Glomerular visceral epithelial cell (primary cell): ENCODE measurements around the gene FYN.
"Not testable (repeated sequence)": the region's sequence is repeated elsewhere in the genome, so short reads cannot be mapped to it uniquely, and the experiment has no call there.

ENCODE experiments used
- DNase-seq: peaks from one replicate; pipeline ENCODE4 v3.0.0-alpha.2; 2016; ENCODE audit errors: extremely low spot score

FYN gene

DNA sequence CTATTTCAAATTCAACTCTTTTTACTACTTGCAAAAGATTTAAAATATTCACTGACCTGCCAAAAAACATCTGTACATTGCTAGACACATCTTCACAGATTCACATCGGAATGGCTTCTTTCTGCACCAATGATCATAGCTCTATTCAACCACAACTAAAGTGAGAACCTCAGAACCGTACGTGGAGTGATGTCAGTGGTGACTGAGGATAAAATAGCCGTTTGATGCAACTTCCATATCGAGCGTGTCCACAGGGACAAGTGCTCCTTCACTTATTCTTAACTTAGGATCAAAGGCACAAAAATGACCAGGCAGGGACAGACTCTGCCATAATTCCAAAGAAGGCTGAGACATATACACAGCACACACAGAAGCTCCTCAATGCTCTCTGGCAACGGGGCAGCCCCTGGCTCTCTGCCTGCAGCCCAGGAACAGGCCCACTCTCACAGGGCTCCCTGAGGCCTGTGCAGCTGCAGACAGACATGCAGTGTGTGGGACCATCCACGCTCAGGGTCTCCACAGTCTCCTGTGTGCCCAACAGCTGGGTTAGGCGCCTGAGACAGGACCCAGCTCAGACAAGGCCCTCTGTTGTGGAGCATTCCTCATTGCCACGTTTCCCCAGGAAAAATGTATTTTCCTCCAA lies 22.8 kb downstream of the FYN start:
- DNase-seq, result peak; percentile 6

DNA sequence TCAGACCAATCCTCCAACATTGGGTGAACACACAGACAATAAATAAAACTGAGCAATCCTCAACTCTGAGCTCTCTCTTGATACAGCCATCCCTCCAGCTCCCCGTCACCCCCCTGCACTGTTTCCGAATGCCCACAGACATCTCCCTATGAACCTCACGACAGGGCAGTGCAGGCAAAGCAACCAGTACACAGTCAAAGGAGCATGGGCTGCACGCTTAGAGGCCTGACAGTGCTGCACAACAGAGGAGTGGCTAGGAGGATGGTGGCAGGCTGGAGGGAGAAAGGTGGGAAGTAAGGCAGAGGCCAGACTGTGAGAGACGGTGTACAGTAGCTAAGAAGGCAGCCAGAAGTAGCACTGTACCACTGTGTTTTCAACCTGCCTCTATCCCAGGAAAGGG lies 24.0 kb downstream of the FYN start:
- DNase-seq, result no peak

DNA sequence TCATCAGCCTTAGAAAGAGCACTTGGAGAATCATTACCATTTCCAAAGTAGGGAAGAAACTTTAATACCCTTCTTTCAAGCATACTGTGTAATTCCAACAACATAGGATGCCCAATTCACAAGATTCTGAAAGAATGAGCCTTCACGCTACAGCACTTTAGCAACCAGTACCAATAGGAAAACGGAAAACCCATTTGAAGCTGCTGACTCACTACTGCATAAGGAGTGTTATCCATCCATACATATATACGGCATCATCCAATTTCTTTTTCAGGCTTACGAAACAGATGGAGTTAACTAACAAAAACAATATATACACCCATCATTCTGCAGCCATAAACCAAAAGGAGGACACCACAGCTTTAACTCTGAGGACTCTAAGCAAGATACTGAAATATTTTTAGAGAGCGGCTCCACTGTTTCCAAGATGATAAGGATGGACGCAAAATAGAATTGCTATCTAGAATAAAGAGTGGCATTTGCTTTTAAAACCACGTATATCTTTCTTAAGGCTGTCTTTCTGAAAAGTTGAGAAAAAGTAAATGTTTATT lies 24.9 kb downstream of the FYN start:
- no peak for DNase-seq

GRCh38 chr6:111846492-111847409 lies 26.5 kb downstream of the FYN start:
- DNase-seq, result no peak

GRCh38 chr6:111846066-111846465 lies 27.2 kb downstream of the FYN start:
- DNase-seq, result no peak

GRCh38 chr6:111845441-111845871 lies 27.8 kb downstream of the FYN start:
- DNase-seq, result no peak

- no peak for DNase-seq
Measured at GRCh38 chr6:111844921-111845320, 28.3 kb downstream of the FYN start.

GRCh38 chr6:111844376-111844775 lies 28.9 kb downstream of the FYN start:
- DNase-seq, result no peak

DNA sequence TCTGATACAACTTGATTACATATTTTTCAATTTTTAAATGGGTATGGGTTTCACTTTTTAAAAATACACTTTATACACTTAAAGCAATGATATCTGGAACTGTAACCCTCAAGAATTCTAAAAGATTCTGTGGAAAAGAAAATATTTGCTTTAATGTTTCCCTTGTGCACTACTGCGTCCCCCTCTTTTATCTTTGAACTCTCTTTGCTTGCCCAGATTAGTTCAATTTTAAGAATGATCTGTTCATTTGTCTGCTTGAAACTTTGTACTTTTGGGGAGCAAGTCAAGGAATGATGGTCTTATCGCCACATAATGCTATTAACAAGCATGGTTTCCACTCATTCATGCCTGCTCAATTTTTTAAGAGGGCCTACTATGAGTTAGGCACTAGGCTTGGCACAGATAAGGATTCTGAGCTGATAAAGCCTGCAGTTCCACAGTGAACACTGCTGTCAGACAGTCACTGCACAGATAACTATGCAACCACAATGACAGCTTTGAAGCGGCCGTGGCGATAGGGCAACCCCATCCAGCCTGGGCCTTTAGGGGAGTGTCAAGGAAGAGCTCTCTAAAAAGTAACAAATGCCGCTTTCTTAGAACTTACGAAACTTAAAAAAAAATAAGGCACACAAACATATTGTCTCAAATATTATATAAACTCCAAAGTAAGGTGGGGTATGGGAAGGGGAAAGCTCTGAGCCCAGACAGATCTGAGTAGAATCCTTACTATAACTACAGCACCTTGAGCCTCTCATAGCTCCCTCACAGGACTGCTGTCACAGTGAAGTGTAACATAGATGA lies 29.7 kb downstream of the FYN start:
- DNase-seq, result no peak

DNA sequence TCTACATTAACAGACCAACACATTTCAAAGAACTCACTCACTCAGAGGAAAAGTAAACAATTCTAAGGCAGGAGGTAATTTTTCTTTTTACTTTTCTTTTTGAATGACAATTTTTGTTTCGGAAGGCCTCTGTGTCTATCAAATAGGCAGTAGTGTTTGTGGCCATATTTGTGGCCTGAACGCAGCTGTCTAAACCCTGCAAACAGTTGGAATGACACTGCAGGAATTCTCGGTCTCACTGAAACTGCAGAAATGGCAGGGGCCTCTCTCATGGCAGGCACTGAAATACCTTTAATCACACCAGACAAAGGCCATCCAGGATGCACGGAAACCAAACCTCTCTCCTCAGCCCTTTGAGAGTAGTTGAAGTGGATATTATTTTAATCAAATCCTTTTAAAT lies 30.4 kb downstream of the FYN start:
- no peak for DNase-seq

GRCh38 chr6:111842271-111842822 lies 30.9 kb downstream of the FYN start:
- no peak for DNase-seq

GRCh38 chr6:111841822-111842221 lies 31.4 kb downstream of the FYN start:
- peak; percentile 15 for DNase-seq

GRCh38 chr6:111840803-111841202 lies 32.4 kb downstream of the FYN start:
- no peak for DNase-seq

DNA sequence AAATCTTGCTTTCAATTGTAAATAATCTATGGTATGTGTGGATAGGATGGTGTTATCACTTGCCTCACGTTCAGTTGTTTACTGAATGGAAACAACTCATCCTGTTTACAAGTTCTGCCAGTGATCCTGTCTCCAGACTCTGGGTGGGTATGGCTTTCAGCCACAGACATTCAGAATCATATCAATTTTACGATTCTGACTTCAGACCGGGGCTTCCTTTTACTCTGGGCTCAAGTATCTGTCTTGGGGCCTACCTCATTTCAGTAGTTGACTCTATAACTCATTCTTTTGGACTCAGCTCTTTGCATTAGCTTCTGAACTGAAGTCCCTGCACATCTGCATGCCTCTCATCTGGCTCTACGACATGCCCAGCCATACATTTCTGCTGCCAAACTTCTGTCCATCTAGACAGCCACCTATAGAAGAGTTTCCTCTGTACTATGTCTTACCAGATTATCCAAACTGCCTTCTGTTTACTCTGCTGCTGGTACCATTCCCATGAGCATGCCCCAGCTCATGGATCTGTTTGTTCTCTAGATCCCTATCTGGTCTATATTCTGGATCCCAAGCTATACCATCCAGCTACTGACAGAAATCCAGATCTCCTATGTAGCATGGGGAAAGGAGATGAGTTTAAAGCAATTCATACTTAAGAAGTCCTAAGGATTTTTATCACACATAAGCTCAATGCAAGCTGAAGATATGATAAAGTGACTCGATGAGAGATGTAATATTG lies 34.3 kb downstream of the FYN start:
- DNase-seq, result no peak

DNA sequence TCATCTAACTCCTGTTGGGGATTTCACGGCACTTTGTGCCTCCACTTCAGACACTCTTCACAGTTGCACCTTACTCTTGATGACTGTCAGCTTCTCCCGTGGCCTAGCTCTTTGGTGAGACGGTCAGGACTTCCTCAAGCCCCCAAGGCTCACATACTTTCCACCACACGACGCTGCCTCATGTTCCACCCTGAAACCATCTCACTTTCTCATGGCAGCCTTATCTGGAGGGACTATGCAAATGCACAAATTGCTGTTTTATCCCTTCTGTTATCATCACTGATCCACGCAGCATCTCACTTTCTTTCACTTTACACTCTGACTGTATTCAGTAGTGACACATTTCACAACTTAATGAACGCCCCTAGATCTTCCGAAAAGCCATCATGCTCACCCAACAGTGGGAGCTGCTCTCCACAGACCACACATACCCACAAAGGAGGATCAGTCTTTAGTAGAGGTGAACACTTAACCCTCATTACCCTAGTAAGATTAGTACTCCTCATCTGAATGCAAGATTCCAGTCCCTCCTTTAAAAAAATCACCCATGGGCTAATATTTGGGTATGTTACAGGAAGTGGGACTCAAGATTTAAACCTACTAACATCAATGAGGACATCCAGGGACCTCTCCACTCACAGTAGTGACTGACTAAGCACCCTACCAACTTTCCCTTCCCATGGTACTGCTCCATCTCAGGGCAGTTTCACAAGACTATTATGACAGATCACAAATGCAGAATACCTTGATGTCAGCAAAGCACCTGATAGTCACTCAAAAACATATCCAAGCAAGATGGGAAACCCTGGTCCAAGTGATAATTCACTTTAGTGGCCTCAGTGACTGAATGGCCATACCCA lies 35.4 kb downstream of the FYN start:
- DNase-seq, result no peak

GRCh38 chr6:111837007-111837406 lies 36.2 kb downstream of the FYN start:
- no peak for DNase-seq

GRCh38 chr6:111835807-111836206 lies 37.4 kb downstream of the FYN start:
- no peak for DNase-seq

GRCh38 chr6:111835398-111835797 lies 37.9 kb downstream of the FYN start:
- not testable (repeated sequence) for DNase-seq

DNA sequence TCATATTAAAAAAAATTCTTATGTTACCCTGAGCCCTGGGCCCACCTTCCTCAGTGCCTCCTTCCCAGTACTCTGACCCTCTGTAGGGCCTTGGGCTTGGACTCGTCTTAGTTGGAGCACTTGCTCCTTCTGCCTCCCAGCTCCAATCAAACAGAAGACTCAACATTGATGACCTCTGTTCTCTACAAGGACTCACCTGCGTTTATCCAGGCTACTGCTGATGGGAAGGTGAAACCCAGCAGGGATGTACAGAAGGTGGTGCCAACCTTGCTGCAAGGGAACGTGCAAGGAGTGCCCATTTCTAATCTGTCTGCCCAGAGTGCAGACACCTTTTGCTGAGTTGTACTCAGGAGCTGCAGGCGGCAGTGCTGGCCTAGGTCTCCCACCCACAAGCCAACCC lies 38.9 kb downstream of the FYN start:
- DNase-seq, result no peak

GRCh38 chr6:111832833-111833418 lies 40.3 kb downstream of the FYN start:
- DNase-seq, result no peak
